Ishikawa (cell line): ENCODE data around the gene SIGLECL1.
A peak's percentile ranks its signal among the peaks of the same experiment; 100 is the strongest.

Source experiments
- CEBPB ChIP-seq: IDR thresholded peaks from 2 replicates; pipeline ENCODE4 v1.6.1; 2012
- CREB1 ChIP-seq: IDR thresholded peaks from 2 replicates; pipeline ENCODE4 v1.6.1; 2012; ENCODE audit warnings: low read depth
- EGR1 ChIP-seq: IDR thresholded peaks from 2 replicates; pipeline ENCODE4 v1.6.1; 2012
- EP300 ChIP-seq: IDR thresholded peaks from 2 replicates; pipeline ENCODE4 v1.6.1; 2012; ENCODE audit warnings: borderline replicate concordance
- FOXM1 ChIP-seq: IDR thresholded peaks from 2 replicates; pipeline ENCODE4 v1.6.1; 2012; ENCODE audit warnings: low read depth, borderline replicate concordance
- NFIC ChIP-seq: IDR thresholded peaks from 2 replicates; pipeline ENCODE4 v1.6.1; 2012
- RAD21 ChIP-seq: IDR thresholded peaks from 2 replicates; pipeline ENCODE4 v1.6.1; 2012; ENCODE audit warnings: low read depth
- TAF1 ChIP-seq: IDR thresholded peaks from 2 replicates; pipeline ENCODE4 v1.6.1; 2012; ENCODE audit warnings: low read depth, mild to moderate bottlenecking
- TCF12 ChIP-seq: IDR thresholded peaks from 2 replicates; pipeline ENCODE4 v1.6.1; 2012; ENCODE audit warnings: low read depth
- TEAD4 ChIP-seq: IDR thresholded peaks from 2 replicates; pipeline ENCODE4 v1.6.1; 2012
- YY1 ChIP-seq: IDR thresholded peaks from 2 replicates; pipeline ENCODE4 v1.6.1; 2012; ENCODE audit warnings: low read depth
- ZBTB7A ChIP-seq: IDR thresholded peaks from 2 replicates; pipeline ENCODE4 v1.6.1; 2012; ENCODE audit warnings: low read depth
- TF ChIP-seq, protein P1 (sequence below): IDR thresholded peaks from 2 replicates; pipeline ENCODE4 v1.6.1; 2012
- TF ChIP-seq, protein P2 (sequence below): IDR thresholded peaks from 2 replicates; pipeline ENCODE4 v1.6.1; 2012; ENCODE audit warnings: low read depth, mild to moderate bottlenecking
- TF ChIP-seq, protein P3 (sequence below): IDR thresholded peaks from 2 replicates; pipeline ENCODE4 v1.6.1; 2012

Gene SIGLECL1

DNA sequence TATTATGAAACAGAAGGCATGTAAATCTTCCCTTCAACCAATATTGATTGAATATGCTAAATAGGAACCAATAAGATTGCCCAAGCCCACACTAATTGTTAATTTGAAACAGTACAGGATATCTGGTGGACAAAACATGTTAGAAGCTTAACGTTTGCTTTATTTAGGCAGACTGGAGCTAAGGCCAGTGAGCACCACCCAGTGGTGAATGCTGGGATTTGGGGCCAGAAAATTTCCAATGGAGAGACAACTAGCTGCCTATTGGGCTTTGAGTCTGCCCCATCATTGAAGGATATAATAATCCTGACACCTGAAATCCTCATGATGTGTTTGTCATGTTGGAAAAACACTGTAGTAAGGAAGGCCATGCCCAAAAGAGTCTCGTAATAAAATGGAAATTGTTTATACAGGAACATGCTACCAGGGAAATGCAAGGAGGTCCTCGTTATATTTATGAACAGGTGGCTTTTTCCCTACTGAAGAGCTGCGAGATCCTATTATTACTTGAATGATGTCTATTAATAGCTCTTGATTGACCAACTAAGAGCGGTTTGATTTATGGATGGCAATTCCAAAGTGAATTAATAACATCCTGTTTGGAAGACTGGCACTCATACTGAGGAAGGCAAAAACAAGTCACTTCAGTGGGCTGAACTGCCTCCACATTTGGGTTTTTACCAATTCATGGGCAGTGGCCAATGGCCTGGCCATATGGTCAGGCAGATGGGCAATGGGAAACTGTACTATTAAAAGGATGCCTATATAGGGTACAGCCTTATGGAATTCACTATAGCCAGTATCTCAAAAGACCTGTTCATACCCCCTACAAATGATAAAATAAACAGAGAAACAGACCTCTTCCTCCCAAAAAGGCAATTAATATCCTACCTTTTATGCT is 8.7 kb downstream of the SIGLECL1 start:
- TF ChIP-seq CEBPB (no peak), TAF1 (no peak), RAD21 (peak; percentile 55), NFIC (no peak), EP300 (no peak)

DNA sequence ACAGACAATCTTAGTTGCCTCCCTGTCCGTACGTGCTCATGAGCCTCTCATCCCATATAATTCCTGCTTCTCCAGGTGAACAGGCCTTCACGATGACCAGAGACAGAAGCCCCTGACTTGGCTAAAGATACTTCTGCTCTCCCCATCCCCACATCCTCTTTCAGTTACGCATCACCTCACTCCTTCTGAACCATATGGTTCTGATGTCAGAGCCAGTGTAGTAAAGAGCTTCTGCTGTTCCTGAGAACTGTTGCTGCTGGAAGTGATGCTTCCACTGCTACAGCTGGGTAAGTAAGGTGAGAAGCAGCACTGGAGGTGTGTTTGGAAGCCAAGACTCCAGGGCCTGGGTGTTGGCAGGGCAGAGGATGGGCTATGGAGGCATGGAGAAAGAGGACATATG is 12.9 kb downstream of the SIGLECL1 start:
- TF ChIP-seq YY1 (no peak), TEAD4 (no peak), TAF1 (no peak), FOXM1 (no peak), CEBPB (no peak), CREB1 (no peak), NFIC (no peak), RAD21 (no peak), EGR1 (no peak), TCF12 (no peak), ZBTB7A (no peak), EP300 (no peak)
- TF ChIP-seq, protein P1, sequence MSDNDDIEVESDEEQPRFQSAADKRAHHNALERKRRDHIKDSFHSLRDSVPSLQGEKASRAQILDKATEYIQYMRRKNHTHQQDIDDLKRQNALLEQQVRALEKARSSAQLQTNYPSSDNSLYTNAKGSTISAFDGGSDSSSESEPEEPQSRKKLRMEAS = no peak
- TF ChIP-seq, protein P2, sequence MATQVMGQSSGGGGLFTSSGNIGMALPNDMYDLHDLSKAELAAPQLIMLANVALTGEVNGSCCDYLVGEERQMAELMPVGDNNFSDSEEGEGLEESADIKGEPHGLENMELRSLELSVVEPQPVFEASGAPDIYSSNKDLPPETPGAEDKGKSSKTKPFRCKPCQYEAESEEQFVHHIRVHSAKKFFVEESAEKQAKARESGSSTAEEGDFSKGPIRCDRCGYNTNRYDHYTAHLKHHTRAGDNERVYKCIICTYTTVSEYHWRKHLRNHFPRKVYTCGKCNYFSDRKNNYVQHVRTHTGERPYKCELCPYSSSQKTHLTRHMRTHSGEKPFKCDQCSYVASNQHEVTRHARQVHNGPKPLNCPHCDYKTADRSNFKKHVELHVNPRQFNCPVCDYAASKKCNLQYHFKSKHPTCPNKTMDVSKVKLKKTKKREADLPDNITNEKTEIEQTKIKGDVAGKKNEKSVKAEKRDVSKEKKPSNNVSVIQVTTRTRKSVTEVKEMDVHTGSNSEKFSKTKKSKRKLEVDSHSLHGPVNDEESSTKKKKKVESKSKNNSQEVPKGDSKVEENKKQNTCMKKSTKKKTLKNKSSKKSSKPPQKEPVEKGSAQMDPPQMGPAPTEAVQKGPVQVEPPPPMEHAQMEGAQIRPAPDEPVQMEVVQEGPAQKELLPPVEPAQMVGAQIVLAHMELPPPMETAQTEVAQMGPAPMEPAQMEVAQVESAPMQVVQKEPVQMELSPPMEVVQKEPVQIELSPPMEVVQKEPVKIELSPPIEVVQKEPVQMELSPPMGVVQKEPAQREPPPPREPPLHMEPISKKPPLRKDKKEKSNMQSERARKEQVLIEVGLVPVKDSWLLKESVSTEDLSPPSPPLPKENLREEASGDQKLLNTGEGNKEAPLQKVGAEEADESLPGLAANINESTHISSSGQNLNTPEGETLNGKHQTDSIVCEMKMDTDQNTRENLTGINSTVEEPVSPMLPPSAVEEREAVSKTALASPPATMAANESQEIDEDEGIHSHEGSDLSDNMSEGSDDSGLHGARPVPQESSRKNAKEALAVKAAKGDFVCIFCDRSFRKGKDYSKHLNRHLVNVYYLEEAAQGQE = no peak
- TF ChIP-seq, protein P3, sequence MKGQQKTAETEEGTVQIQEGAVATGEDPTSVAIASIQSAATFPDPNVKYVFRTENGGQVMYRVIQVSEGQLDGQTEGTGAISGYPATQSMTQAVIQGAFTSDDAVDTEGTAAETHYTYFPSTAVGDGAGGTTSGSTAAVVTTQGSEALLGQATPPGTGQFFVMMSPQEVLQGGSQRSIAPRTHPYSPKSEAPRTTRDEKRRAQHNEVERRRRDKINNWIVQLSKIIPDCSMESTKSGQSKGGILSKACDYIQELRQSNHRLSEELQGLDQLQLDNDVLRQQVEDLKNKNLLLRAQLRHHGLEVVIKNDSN = no peak

DNA sequence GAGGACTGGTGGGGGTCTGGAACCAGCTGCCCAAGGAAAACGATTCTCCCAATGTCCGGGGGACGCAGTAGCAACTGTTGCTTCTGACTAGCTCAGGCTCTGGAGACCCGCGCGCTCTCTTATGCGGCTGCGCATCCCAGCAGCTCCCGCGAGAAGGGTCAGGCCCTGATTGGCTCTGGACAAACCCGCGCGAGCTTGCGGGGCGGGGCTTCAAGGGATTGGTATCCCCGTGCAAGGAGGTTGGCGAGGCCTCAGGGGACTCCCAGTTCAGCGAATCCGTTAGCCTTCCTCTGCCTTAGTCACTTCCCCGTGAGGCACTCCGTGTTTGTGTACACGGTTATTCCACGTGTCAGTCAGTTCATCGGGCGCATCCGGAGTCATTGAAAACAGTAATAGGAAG is 20.2 kb downstream of the SIGLECL1 start:
- TF ChIP-seq RAD21 (no peak), TCF12 (no peak), CREB1 (no peak), NFIC (no peak), CEBPB (no peak), YY1 (no peak), TAF1 (no peak), FOXM1 (no peak), ZBTB7A (no peak), TEAD4 (no peak), EGR1 (no peak), EP300 (no peak)
- TF ChIP-seq, protein P2 = no peak
- TF ChIP-seq, protein P3 = no peak

DNA sequence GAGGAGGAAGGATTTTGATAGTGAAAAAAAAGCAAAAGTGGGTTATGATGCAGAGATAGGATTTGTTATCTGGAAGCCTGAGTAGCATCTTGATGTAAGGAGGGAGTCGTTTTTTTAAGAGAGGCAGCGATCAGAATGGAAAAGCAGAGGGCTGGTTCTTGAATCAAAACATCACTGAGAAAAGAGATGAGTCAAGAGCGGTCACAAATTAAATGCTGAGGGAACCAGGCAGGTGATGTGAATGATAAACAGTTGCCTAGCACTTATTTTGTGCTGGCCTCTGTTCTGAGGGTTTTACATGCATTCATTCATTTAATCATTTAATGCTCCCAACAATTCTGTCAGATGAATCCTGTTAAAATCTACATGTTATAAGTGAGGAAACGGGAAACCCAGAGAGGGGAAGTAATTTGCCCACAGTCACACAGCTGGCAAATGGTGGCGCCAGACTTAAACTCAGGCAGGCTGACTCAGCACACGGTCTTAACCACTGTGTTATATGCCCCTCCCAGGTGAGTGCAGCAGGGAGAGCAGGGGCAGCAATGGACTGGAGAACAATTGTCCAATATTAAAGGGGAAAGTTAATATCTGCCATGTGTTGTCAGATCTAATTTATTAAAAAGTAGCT is 21.4 kb downstream of the SIGLECL1 start:
- TF ChIP-seq TAF1 = no peak
- no peak for TF ChIP-seq TCF12
- TF ChIP-seq TEAD4 = no peak
- TF ChIP-seq YY1 = no peak
- no peak for TF ChIP-seq ZBTB7A
- TF ChIP-seq RAD21 = no peak
- TF ChIP-seq, protein P3 = no peak
- TF ChIP-seq, protein P2 = no peak
- TF ChIP-seq NFIC = no peak
- TF ChIP-seq CEBPB = no peak
- TF ChIP-seq, protein P1 = no peak
- no peak for TF ChIP-seq EGR1
